GM18508 (cell line): Measurements from ENCODE around the gene SCGB3A2.

ENCODE experiments used
- ATAC-seq: cut with Tn5 transposase; IDR thresholded peaks from one replicate; pipeline ENCODE4 v1.9.1; 2021; ENCODE audit warnings: moderate number of reproducible peaks; ENCODE audit not compliant: insufficient read depth, unreplicated experiment

Gene SCGB3A2

DNA sequence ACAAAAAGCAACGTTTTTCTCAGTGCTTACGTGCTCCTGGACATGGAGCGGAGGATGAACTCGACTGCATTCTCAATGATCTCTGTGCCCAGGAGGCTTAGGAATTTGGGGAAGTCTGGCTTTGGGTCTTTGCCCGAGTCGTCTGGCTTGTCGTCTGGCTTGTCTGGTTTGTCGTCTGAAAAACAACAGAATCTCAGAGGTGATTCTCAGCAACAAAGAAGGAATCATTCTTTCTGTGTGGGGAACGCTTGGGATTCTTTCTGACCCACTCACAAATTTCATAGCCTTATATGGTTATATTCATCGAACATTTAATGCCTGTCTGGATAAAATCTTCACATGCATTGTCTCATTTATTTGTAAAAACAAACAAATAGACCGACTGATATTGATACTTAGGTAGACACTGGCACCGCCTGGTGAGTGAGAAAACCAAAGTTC lies 23.1 kb downstream of the SCGB3A2 start:
- no peak for ATAC-seq

DNA sequence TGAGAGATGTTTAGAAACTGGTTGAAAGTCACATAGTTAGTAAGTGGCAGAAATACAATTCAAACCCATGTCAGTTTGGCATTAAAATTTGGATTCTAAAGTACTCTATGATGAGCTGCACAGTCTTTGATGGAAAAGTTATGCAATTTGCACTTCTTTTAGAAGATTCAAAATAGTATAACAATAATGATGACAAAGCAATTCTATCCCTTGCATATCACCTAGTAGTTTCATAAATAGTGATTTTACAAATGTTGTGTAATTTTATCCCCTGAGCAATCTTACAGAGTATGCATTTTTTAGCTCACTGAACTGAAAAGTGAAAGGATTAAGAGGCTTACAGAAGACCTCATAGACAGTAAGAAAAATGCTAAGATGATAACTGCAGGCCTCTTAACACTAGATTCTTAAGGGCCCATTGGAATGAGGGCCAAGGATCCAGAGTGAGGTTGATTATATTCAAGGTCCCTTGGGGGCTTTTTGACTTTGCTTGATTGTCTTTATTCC lies 24.2 kb downstream of the SCGB3A2 start:
- ATAC-seq = no peak

DNA sequence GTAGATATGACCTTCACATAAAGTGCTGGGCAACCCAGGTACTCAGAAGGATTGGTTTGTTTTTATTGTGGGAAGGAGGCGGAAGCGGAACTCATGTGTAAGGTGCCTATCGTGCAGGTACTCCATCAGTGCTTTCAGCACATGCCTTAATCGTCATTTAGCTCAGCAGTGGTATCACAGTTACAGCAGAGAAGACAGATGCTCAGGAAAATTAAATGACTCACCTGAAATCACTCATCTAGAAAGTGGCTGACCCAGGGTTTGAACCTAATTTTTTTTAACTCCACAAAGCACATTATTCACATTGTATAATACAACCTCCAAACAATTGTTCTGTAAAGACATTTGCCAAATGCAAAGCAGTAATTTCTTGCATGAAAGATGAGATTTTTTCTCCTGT lies 25.6 kb downstream of the SCGB3A2 start:
- ATAC-seq = no peak

DNA sequence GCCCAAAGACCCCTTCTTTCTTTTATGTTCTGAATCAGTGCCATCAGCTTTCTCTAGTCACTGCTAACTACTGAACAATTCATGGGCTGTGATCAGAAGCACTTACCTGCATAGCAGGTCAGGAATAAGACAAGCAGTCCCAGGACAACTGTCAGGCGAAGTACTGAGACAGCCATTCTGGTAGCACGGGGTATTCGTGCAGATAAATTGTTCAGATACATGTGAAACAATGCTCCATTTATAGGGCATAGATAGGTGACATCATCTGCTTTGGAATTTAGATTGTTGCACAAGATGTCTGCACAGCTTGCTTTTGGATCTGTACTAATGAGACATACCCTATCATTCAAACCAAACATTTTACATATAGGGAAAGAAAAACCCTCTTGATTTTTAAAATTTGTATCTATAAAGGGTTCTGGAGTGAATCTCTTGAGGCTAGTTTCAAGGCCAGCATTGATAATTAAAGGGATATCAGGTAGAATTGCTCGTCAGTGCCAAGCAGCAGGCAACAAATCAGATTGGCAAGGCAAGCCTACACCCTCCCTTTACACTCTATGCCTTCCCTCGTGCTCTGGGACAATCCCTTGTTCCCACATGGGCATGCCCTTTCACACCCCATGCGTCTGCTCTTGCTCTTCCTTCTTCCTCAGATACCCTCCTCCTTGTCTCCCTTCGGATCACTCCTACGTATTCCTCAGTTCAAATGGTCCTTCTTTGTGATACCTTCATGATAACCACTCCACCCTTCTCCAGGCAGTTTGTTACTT lies 28.0 kb downstream of the SCGB3A2 start, which contains the start of gene C5orf46:
C5orf46 (minus strand) TSS at position 213 of the 770 bp plus-strand sequence; CDS start at position 176, 37 bp downstream.
- no peak for ATAC-seq

DNA sequence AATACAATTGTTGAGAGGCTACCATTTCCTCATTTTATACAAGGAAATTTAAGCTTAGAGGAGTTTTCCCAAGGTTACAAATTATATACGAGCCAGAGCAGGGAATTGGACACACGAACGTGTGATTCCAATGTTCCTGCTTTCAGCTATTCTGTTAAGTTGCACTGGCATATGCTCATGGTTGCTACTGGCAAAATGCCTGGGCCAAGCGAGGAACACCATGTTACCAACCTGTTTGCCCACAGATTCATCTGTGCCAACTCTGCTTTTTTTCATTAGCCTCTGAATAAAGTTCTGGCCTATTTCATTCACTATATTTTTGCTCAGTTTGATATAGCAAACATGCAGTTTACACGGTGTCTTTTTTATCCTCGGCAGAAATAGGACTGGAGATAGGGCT lies 32.9 kb downstream of the SCGB3A2 start:
- no peak for ATAC-seq

DNA sequence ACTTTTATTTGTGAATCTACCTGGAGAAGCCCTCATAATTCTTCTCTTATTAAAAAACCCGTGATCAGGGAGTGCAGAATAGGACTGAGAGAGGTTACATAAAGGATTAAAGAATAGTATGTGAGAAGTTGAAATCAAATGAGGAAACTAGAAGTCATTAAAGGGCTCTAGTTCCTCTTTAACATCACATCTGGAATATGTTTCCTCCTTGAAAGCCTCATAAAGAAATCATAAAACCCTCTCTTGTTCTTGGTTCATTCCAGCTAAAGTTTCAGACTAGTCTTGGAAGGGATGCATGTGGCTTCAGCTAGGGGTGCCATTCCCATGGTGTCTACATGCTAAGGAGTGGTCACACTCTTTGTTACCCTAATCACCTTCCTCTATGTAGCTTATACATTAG lies 33.5 kb downstream of the SCGB3A2 start:
- no peak for ATAC-seq

DNA sequence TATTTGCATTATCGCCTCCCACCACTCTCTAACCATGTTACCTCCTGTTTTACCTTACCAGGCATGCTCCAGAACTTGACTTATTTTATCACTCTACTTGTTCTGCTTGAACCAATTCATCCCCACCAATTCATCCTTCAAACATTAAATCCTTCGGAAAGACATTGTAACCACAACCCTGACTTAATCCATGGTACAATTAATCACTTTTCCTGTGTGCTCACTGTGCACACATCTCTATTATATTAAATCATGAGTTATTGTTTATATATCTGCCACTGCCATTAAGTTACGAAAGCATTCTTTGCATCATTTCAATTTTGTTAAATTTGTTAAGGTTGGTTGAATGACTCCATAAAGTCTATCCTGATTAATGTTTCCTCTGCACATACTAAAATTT lies 35.3 kb downstream of the SCGB3A2 start:
- ATAC-seq = no peak

DNA sequence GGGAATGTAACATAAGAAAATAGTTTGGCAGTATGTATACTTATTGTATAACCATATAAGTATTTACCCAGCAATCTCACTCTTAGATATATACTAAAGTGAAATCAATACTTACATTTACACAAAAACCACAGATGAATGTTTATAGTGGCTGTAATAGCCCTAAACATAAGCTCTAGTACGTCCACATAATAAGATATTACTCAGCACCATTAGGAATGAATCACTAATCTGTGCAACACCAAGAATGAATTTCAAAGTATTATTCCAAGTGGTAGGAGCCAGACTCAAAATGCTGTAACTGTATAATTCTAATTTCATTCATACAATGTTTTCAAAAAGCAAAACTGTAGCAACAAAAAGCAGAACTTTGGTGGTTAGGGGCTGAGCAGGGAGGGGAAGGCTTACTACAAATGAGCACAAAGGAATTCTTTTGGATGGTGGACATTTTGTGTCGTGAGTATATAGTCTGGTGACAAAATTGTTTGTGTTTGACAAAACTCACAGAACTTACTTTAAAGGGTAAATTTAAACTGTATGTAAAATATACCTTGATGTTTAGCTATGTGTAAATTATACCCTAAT lies 39.7 kb downstream of the SCGB3A2 start:
- ATAC-seq = no peak

DNA sequence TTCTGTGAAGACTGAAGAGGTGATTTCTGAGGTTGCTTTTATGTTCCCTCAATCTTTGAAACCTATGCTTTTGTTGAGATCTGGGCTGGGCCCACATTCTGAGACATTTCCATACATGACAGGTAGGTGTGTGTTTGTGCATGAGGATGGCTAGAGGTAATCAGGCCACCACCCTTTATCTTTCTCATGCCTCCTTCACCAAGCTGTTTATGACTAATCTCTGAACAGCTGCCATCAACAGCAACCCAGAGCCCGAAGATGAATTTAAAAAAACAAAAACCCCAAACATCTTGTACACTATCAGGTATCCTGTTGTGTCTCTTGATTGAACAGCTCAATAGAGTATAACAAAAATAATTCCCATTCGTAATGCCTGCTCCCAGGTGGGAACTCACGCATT lies 40.4 kb downstream of the SCGB3A2 start:
- ATAC-seq = no peak

DNA sequence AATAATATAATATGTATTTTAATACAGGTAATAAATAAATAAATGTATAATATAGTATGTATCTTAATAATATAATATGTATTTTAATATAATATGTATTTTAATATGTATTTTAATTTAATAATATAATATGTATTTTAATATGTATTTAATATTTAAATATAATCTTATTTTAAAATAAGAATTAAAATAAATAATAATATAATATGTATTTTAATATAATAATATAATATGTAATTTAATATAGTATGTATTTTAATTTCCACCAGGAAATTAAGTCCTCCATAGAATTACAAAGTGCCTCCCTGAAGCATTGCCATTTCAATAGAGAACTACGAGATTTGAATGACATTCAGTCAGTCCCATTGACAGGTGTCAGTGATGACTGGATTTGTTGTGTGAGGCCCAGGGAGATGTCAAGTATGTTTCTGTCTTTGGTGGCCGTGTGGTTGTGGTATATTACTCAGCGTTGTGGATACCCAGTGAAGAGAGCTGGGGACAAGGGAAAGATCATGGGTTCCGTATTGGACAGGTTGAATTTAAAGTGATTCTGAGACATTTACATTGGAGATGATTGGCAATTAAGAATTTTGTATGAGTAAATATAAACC lies 42.0 kb downstream of the SCGB3A2 start:
- no peak for ATAC-seq

DNA sequence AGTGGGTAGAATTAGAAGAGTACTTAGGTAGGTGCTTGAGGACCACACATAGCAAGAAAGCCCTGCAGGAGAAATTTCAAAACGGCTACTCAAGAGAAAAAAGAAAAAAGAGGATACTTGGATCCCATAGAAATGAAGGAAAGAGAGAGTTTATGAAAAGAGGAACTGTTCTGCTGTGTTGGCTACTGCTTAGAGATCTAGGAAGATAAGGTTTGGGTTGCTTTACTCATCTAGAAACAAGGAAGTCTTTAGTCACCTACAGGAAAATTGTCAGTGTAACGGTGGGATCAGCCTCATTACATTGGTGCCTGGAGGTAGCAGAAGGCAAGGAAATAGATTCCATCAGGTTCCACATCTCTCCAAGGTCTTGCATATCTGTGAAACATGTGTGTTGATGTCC lies 42.6 kb downstream of the SCGB3A2 start:
- no peak for ATAC-seq

DNA sequence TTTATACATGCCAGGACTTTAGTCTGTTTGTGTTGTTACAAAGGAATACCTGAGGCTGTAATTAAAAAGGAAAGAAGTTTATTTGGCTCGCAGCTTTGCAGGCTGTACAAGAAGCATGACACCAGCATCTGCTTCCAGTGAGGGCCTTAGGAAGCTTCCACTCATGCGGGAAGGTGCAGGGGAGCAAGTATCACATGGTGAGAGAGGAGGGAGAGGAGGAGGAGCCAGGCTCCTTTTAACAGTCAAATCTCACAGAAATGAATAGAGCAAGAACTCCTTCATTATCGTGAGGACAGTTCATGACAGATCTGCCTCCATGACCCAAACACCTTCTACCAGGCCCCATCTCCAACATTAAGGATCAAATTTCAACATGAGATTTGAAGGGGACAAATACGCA lies 46.5 kb downstream of the SCGB3A2 start:
- ATAC-seq = no peak

DNA sequence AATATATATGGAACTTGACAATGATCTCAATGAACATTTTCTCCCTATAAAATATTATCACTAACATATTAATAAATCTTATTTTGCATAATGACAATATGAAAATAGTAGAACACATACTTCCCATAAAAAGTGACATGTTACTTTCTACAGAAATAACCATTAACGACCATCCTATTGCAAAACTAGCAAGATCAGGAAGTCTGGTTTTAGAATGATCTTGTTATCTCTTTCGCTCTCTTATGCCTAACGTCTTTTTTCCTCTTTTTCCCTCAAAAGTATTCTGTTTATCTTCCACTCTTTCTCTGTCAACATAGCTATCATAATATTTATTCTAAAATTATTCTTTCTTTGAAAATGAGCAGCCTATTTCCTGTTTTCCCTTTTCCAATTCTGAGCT lies 49.4 kb downstream of the SCGB3A2 start:
- no peak for ATAC-seq

DNA sequence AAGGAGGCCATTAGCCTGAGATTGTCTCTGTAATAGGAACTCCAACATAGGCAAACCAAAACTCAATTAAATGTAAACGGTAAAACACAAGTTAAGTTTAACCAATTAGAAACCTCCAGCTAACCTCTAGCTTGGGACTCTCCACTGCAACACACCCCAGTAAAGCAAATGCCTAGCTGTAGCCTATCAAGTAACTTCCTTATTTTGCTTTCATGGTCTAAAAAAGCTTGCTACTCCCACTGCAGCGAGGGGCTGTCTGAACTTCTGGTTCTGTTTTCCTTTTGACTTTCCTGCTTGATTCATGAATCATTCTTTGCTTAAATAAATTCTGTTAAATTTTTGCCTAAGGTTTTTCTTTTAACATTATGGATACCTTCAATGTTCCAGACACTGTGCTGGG lies 52.3 kb downstream of the SCGB3A2 start:
- peak; percentile 90 for ATAC-seq
